ENCODE results near the gene TMEM273.

TMEM273 gene

GRCh38 chr10:49136525-49136924, 51.7 kb downstream of the TMEM273 start:
- no peak for DNase-seq

- no peak for DNase-seq
Measured at GRCh38 chr10:49135575-49136313, 52.4 kb downstream of the TMEM273 start.

GRCh38 chr10:49134327-49134726, 53.9 kb downstream of the TMEM273 start:
- no peak for DNase-seq

GRCh38 chr10:49133706-49134248, 54.4 kb downstream of the TMEM273 start, which contains the start of gene FAM170B:
FAM170B (minus strand) TSS chr10:49134021; CDS start chr10:49133918, 103 bp downstream.
- DNase-seq: no peak

- DNase-seq: no peak
Measured at GRCh38 chr10:49132362-49132737, 55.8 kb downstream of the TMEM273 start.

GRCh38 chr10:49131507-49132361, 56.5 kb downstream of the TMEM273 start:
- no peak for DNase-seq

- no peak for DNase-seq
Measured at GRCh38 chr10:49129376-49129775, 58.8 kb downstream of the TMEM273 start.

GRCh38 chr10:49128854-49129253, 59.3 kb downstream of the TMEM273 start:
- DNase-seq: no peak

- DNase-seq: no peak
Measured at GRCh38 chr10:49123981-49124950, 63.9 kb downstream of the TMEM273 start.

GRCh38 chr10:49120911-49121310, 67.3 kb downstream of the TMEM273 start:
- DNase-seq: no peak

- DNase-seq: no peak
Measured at GRCh38 chr10:49119746-49120145, 68.4 kb downstream of the TMEM273 start.

GRCh38 chr10:49118430-49119074, 69.6 kb downstream of the TMEM273 start:
- DNase-seq: no peak

GRCh38 chr10:49117376-49118070, 70.7 kb downstream of the TMEM273 start:
- DNase-seq: no peak

GRCh38 chr10:49116509-49117375, 71.4 kb downstream of the TMEM273 start:
- DNase-seq: no peak

- no peak for DNase-seq
Measured at GRCh38 chr10:49115796-49116508, 72.2 kb downstream of the TMEM273 start.

GRCh38 chr10:49115015-49115795, 73.0 kb downstream of the TMEM273 start, which contains the start of gene VSTM4:
VSTM4 (minus strand) TSS chr10:49115522; CDS start chr10:49115485, 37 bp downstream.
- DNase-seq: peak; percentile 20

GRCh38 chr10:49114718-49115014, 73.5 kb downstream of the TMEM273 start:
- no peak for DNase-seq

- DNase-seq: no peak
Measured at GRCh38 chr10:49113741-49114141, 74.5 kb downstream of the TMEM273 start.

- no peak for DNase-seq
Measured at GRCh38 chr10:49112851-49113250, 75.3 kb downstream of the TMEM273 start.
